Naive thymus-derived CD4-positive, alpha-beta T cell (primary cell): ENCODE data around the gene TDRD7. TPM values are rescaled to one million over a fixed set of nuclear protein-coding genes. Genes with fewer than 3 reads are reported as not detected.

ENCODE experiments used
- ATAC-seq: fragments of 150-1000 bp; cut with Tn5 transposase; 2 replicates; pipeline ENCODE4 v1.10.0; 2021; ENCODE audit warnings: mild to moderate bottlenecking, moderate library complexity
- CTCF ChIA-PET: fragments of 350-600 bp; sonication (Branson Sonifier 250); formaldehyde crosslinking; loops from one replicate; lab custom pipeline; 2021; ENCODE audit warnings: antibody characterized with exemption; lab: Charles Lee
- POLR2A ChIA-PET: fragments of 350-600 bp; sonication (Branson Sonifier 250); formaldehyde crosslinking; loops from one replicate; lab custom pipeline; 2021; ENCODE audit warnings: antibody characterized with exemption, inconsistent platforms; lab: Charles Lee
- DNase-seq, 9 donors: peaks; one replicate each; pipeline versions ENCODE4 v3.0.0 to v3.0.0-alpha.2; 2020 to 2022; ENCODE audit warnings: mixed read lengths in 1 of 9
- H3K27ac ChIP-seq: one replicate; pipeline ENCODE4 v1.7.0; 2013; ENCODE audit warnings: mild to moderate bottlenecking, low read depth, low read length, moderate library complexity
- H3K27me3 ChIP-seq, 2 donors: one replicate each; pipeline ENCODE4 v1.7.0; 2013; ENCODE audit warnings: low read length in 2 of 2, mild to moderate bottlenecking in 2 of 2, moderate library complexity in 2 of 2; ENCODE audit not compliant: control insufficient read depth in 2 of 2, insufficient read depth in 2 of 2
- H3K36me3 ChIP-seq, 3 experiments: 1 replicate in 2 of 3; 2 replicates in 1 of 3; pipeline ENCODE4 v1.7.0; 2013; ENCODE audit warnings: low read length in 3 of 3, mild to moderate bottlenecking in 3 of 3, moderate library complexity in 1 of 3; ENCODE audit not compliant: insufficient read depth in 3 of 3, control insufficient read depth in 2 of 3
- H3K4me1 ChIP-seq, 2 donors: one replicate each; pipeline ENCODE4 v1.7.0; 2013; ENCODE audit warnings: low read length in 2 of 2, mild to moderate bottlenecking in 2 of 2, moderate library complexity in 1 of 2; ENCODE audit not compliant: control insufficient read depth in 2 of 2, insufficient read depth in 2 of 2
- H3K4me3 ChIP-seq: 2 replicates; pipeline ENCODE4 v1.7.0; 2013; ENCODE audit warnings: mild to moderate bottlenecking, low read length
- H3K9me3 ChIP-seq, 3 experiments: 1 replicate in 2 of 3; 2 replicates in 1 of 3; pipeline ENCODE4 v1.7.0; 2013; ENCODE audit warnings: low read length in 3 of 3; ENCODE audit not compliant: control insufficient read depth in 2 of 3
- H3K27ac Mint-ChIP-seq, 9 donors: one replicate each; pipeline ENCODE4 v1.8.0; 2020 to 2022; ENCODE audit warnings: mixed read lengths in 9 of 9, mild to moderate bottlenecking in 8 of 9, moderate library complexity in 5 of 9, inconsistent platforms in 2 of 9
- H3K27me3 Mint-ChIP-seq, 5 donors: one replicate each; pipeline ENCODE4 v1.8.0; 2021 to 2022; ENCODE audit warnings: mixed read lengths in 5 of 5, mild to moderate bottlenecking in 1 of 5
- H3K36me3 Mint-ChIP-seq, 5 donors: one replicate each; pipeline ENCODE4 v1.8.0; 2020 to 2022; ENCODE audit warnings: mixed read lengths in 5 of 5, mild to moderate bottlenecking in 3 of 5, inconsistent platforms in 1 of 5
- H3K4me1 Mint-ChIP-seq, 7 donors: one replicate each; pipeline ENCODE4 v1.8.0; 2020 to 2022; ENCODE audit warnings: mixed read lengths in 7 of 7, mild to moderate bottlenecking in 3 of 7, inconsistent platforms in 1 of 7
- H3K4me3 Mint-ChIP-seq, 10 donors: one replicate each; pipeline ENCODE4 v1.8.0; 2020 to 2022; ENCODE audit warnings: mild to moderate bottlenecking in 10 of 10, mixed read lengths in 10 of 10, moderate library complexity in 6 of 10, inconsistent platforms in 2 of 10
- H3K9me3 Mint-ChIP-seq, 11 donors: one replicate each; pipeline ENCODE4 v1.8.0; 2020 to 2022; ENCODE audit warnings: mixed read lengths in 11 of 11, mild to moderate bottlenecking in 4 of 11, inconsistent platforms in 1 of 11, moderate library complexity in 1 of 11
- intact Hi-C, 2 donors: fragments of 100-400 bp; cut with micrococcal nuclease; formaldehyde crosslinking; loops; one replicate each; pipeline ENCODE4 v1.15.1; 2023
- polyA plus RNA-seq, 2 donors: library from polyadenylated mRNA; unstranded; fragments of 300-500 nt; fragmentation: Illumina TruSeq; gene quantifications; one replicate each; pipeline ENCODE4 v1.2.3, GENCODE V29; 2021
- total RNA-seq, 6 experiments: library from RNA in 5 of 6; stranded (reverse) in 5 of 6; gene quantifications; 1 replicate in 5 of 6; 2 replicates in 1 of 6; pipeline ENCODE4 v1.2.3 and lab custom pipeline; 2021 to 2026

Gene TDRD7
- total and polyA plus RNA-seq, 7 experiments from 2014 or later, result 2.2 to 15.0 (median 9.0) TPM

DNA sequence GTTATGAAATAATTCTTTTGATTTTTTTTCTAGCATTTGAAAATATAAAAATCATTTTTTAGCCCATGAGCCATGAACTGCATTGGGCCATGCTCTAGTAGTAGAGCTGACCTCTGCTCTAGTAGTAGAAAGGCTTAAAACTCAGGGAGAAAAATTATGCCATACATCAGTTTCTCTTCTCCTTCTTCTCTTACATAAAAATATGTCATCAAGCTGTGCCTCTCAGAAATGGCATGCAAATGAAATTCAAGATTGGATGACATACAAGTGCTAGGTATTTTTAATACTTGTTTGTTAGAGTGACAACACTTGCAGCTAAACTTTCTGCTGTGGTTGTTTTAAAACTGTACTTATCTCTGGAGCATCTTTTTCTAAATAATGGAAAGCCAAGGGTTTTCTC is 47.4 kb downstream of the TDRD7 start:
- no peak overlapping the region for H3K27ac Mint-ChIP-seq
- H3K4me3 ChIP-seq, result no peak overlapping the region
- no peak for ATAC-seq
- ChIA-PET CTCF (interaction anchor here (1.2 kb wide), 1 partner anchor 139 kb away, joined by 3 read pairs; no protein-coding TSS in a partner anchor), POLR2A (interaction anchor here (0.6 kb wide), 1 partner anchor 449 kb away, joined by 6 read pairs; no protein-coding TSS in a partner anchor)
- no peaks in the 10 kb centered on the region for H3K27me3 ChIP-seq
- DNase-seq, result no peak
- no peaks in the 10 kb centered on the region for H3K9me3 ChIP-seq
- H3K27me3 Mint-ChIP-seq, result no peaks in the 10 kb centered on the region
- no peak overlapping the region for H3K4me3 Mint-ChIP-seq
- peaks cover 13 to 53% (median 21%) of the 10 kb centered on the region in 5 donors for H3K36me3 Mint-ChIP-seq
- H3K36me3 ChIP-seq, result no peaks in the 10 kb centered on the region
- H3K4me1 ChIP-seq, result no peaks in the 10 kb centered on the region
- intact Hi-C loops, result no loop called here
- H3K27ac ChIP-seq, result no peak overlapping the region
- peaks cover 0 to 5% (median 0%) of the 10 kb centered on the region in 7 donors for H3K4me1 Mint-ChIP-seq
- peaks cover 0 to 15% (median 4%) of the 10 kb centered on the region in 11 donors for H3K9me3 Mint-ChIP-seq

- H3K4me1 ChIP-seq, result no peaks in the 10 kb centered on the region
- H3K27ac ChIP-seq, result no peak overlapping the region
- intact Hi-C loops, result no loop called here
- Mint-ChIP-seq H3K4me1 (peaks cover 0 to 6% (median 0%) of the 10 kb centered on the region in 7 donors), H3K36me3 (peaks cover 6 to 52% (median 14%) of the 10 kb centered on the region in 5 donors), H3K9me3 (no peaks in the 10 kb centered on the region), H3K4me3 (no peak overlapping the region), H3K27ac (no peak overlapping the region), H3K27me3 (no peaks in the 10 kb centered on the region)
- CTCF ChIA-PET, result interaction anchor here (1.2 kb wide), 1 partner anchor 154 kb away, joined by 4 read pairs; no protein-coding TSS in a partner anchor
- H3K9me3 ChIP-seq, result no peaks in the 10 kb centered on the region
- no peaks in the 10 kb centered on the region for H3K27me3 ChIP-seq
- ATAC-seq (no peak), DNase-seq (no peak)
- peaks cover 0 to 11% (median 0%) of the 10 kb centered on the region in 3 experiments for H3K36me3 ChIP-seq
- no peak overlapping the region for H3K4me3 ChIP-seq
- POLR2A ChIA-PET, result no interaction called here
Measured at GRCh38 chr9:97462159-97462558, 50.3 kb downstream of the TDRD7 start.

GRCh38 chr9:97462914-97463313 is 51.0 kb downstream of the TDRD7 start:
- no peaks in the 10 kb centered on the region for H3K9me3 Mint-ChIP-seq
- no peak overlapping the region for H3K4me3 ChIP-seq
- H3K4me3 Mint-ChIP-seq, result no peak overlapping the region
- POLR2A ChIA-PET, result no interaction called here
- peaks cover 6 to 59% (median 14%) of the 10 kb centered on the region in 5 donors for H3K36me3 Mint-ChIP-seq
- H3K27ac Mint-ChIP-seq, result no peak overlapping the region
- H3K27me3 ChIP-seq, result no peaks in the 10 kb centered on the region
- H3K4me1 Mint-ChIP-seq, result peaks cover 0 to 6% (median 0%) of the 10 kb centered on the region in 7 donors
- intact Hi-C loops, result no loop called here
- no peak for ATAC-seq
- H3K27ac ChIP-seq, result no peak overlapping the region
- no peaks in the 10 kb centered on the region for H3K4me1 ChIP-seq
- no peak for DNase-seq
- no peaks in the 10 kb centered on the region for H3K27me3 Mint-ChIP-seq
- H3K36me3 ChIP-seq, result peaks cover 0 to 13% (median 0%) of the 10 kb centered on the region in 3 experiments
- CTCF ChIA-PET, result interaction anchor here (0.6 kb wide), 1 partner anchor 591 kb away, joined by 3 read pairs; no protein-coding TSS in a partner anchor
- no peaks in the 10 kb centered on the region for H3K9me3 ChIP-seq

DNA sequence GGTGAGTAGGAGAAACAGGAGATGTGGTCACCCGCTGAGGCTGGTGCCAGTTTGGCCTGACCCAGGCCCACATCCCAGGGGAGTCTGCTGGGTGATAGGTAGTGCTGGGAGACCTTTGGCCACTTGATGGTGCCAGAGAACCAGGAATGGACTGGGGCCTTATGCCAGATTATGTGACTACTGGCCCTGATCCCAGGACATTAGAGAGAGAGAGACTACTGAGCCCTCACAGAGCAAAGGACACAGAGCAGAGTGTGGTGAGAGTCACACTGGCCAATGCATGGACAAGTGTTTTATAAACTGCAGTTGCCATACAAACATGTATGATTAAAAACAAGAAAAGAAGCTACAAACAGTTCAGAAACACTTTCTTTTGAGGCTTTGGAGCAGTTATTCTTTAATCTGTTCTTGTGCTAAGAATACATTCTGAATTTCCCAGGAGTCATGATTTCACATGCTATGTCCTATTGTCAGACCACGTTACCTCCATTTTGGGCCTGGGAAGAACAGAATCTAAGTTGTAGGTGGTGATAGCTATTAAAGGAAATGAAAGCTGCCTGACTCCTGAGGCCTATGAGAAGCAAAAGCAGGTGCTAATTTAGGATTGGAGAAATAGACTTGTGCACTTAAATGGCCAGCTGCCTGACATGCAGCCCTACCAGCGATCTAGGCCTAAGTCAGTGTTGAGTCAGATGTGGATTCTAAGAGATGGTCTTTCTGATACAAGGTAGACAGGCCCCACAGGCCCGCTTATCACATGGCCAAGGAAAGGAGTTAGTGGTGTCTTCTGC is 57.0 kb downstream of the TDRD7 start:
- Histone ChIP-seq H3K4me3 (no peak overlapping the region), H3K27ac (no peak overlapping the region), H3K36me3 (peaks cover 0 to 35% (median 0%) of the 10 kb centered on the region in 3 experiments), H3K4me1 (no peaks in the 10 kb centered on the region), H3K27me3 (no peaks in the 10 kb centered on the region), H3K9me3 (no peaks in the 10 kb centered on the region)
- ATAC-seq (peak; percentile 54), DNase-seq (peak in 7 of 9 donors; percentile 5 to 44 (median 20))
- Mint-ChIP-seq H3K9me3 (no peaks in the 10 kb centered on the region), H3K36me3 (peaks cover 2 to 63% (median 21%) of the 10 kb centered on the region in 5 donors), H3K4me3 (no peak overlapping the region), H3K4me1 (peaks cover 0 to 5% (median 0%) of the 10 kb centered on the region in 7 donors), H3K27me3 (no peaks in the 10 kb centered on the region), H3K27ac (peak overlapping the region in 1 of 9 donors; percentile 32)
- intact Hi-C loops, result loop anchor here (1.0 kb wide), 2 partner anchors 129 to 146 kb away; no protein-coding TSS in a partner anchor
- ChIA-PET POLR2A (interaction anchor here (0.6 kb wide), 1 partner anchor 642 kb away, joined by 3 read pairs; no protein-coding TSS in a partner anchor), CTCF (interaction anchor here (1.2 to 4.8 kb wide), 4 partner anchors 107 to 147 kb away, joined by 3 to 34 read pairs (median 10); no protein-coding TSS in a partner anchor)

GRCh38 chr9:97470076-97470475 is 58.2 kb downstream of the TDRD7 start:
- DNase-seq, result no peak
- ChIA-PET POLR2A (no interaction called here), CTCF (interaction anchor here (4.1 to 4.8 kb wide), 2 partner anchors 128 to 146 kb away, joined by 16 to 34 read pairs; no protein-coding TSS in a partner anchor)
- H3K27ac ChIP-seq, result no peak overlapping the region
- intact Hi-C loops, result no loop called here
- peaks cover 0 to 43% (median 0%) of the 10 kb centered on the region in 3 experiments for H3K36me3 ChIP-seq
- Mint-ChIP-seq H3K27me3 (no peaks in the 10 kb centered on the region), H3K27ac (no peak overlapping the region), H3K36me3 (peaks cover 2 to 68% (median 25%) of the 10 kb centered on the region in 5 donors), H3K4me3 (no peak overlapping the region), H3K4me1 (peaks cover 0 to 3% (median 0%) of the 10 kb centered on the region in 7 donors), H3K9me3 (no peaks in the 10 kb centered on the region)
- no peaks in the 10 kb centered on the region for H3K27me3 ChIP-seq
- H3K4me1 ChIP-seq, result no peaks in the 10 kb centered on the region
- no peak overlapping the region for H3K4me3 ChIP-seq
- no peak for ATAC-seq
- no peaks in the 10 kb centered on the region for H3K9me3 ChIP-seq

- no peak overlapping the region for H3K4me3 ChIP-seq
- peaks cover 11 to 51% (median 35%) of the 10 kb centered on the region in 5 donors for H3K36me3 Mint-ChIP-seq
- CTCF ChIA-PET, result interaction anchor here (0.9 to 1.0 kb wide), 3 partner anchors 34 to 141 kb away, joined by 3 to 4 read pairs (median 3); no protein-coding TSS in a partner anchor
Measured at GRCh38 chr9:97473717-97474116, 61.8 kb downstream of the TDRD7 start.

More at GRCh38 chr9:97473717-97474116, 61.8 kb downstream of the TDRD7 start:
- H3K4me1 Mint-ChIP-seq, result peaks cover 0 to under 1% (median 0%) of the 10 kb centered on the region in 7 donors
- H3K27ac Mint-ChIP-seq, result no peak overlapping the region
- POLR2A ChIA-PET, result no interaction called here
- H3K27ac ChIP-seq, result no peak overlapping the region
- H3K27me3 ChIP-seq, result no peaks in the 10 kb centered on the region
- H3K4me1 ChIP-seq, result no peaks in the 10 kb centered on the region
- intact Hi-C loops, result no loop called here
- H3K27me3 Mint-ChIP-seq, result no peaks in the 10 kb centered on the region
- H3K9me3 ChIP-seq, result no peaks in the 10 kb centered on the region
- DNase-seq, result no peak
- no peak overlapping the region for H3K4me3 Mint-ChIP-seq
- peaks cover 0 to 23% (median 0%) of the 10 kb centered on the region in 3 experiments for H3K36me3 ChIP-seq
- H3K9me3 Mint-ChIP-seq, result no peaks in the 10 kb centered on the region
- ATAC-seq, result no peak
